ENCODE results near the gene ZDHHC11.

DNA sequence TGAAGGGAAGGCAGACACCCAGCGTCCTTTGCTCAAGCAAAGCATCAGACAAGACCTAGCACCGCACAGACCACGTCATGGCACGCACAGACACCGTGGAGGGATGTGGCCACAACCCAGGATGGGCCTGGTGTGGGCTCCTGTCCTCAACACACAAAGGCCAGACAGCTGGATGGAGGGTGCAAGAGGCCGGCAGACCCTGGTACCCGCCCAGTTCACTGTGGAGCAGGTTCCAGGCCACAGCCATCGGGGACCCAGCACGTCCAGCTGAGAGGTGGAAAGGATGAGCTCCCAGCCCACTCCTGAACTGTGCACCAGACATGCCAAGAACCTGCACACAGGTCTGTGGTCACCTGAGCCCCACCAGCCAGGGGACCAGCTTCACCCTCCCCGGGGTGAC lies 15.0 kb upstream of the ZDHHC11 start:
- TF ChIP-seq TAF1 (IDR thresholded peaks at IDR 0.05; ENCODE audit: borderline replicate concordance, insufficient read depth, low read length) (no peak), POLR2AphosphoS5 (IDR thresholded peaks at IDR 0.05; ENCODE audit: low read depth, low read length) (no peak)
- TF ChIP-seq, protein P1, sequence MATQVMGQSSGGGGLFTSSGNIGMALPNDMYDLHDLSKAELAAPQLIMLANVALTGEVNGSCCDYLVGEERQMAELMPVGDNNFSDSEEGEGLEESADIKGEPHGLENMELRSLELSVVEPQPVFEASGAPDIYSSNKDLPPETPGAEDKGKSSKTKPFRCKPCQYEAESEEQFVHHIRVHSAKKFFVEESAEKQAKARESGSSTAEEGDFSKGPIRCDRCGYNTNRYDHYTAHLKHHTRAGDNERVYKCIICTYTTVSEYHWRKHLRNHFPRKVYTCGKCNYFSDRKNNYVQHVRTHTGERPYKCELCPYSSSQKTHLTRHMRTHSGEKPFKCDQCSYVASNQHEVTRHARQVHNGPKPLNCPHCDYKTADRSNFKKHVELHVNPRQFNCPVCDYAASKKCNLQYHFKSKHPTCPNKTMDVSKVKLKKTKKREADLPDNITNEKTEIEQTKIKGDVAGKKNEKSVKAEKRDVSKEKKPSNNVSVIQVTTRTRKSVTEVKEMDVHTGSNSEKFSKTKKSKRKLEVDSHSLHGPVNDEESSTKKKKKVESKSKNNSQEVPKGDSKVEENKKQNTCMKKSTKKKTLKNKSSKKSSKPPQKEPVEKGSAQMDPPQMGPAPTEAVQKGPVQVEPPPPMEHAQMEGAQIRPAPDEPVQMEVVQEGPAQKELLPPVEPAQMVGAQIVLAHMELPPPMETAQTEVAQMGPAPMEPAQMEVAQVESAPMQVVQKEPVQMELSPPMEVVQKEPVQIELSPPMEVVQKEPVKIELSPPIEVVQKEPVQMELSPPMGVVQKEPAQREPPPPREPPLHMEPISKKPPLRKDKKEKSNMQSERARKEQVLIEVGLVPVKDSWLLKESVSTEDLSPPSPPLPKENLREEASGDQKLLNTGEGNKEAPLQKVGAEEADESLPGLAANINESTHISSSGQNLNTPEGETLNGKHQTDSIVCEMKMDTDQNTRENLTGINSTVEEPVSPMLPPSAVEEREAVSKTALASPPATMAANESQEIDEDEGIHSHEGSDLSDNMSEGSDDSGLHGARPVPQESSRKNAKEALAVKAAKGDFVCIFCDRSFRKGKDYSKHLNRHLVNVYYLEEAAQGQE (IDR thresholded peaks at IDR 0.05; ENCODE audit: insufficient read depth in 1 of 2, low read depth in 2 of 2, low read length in 2 of 2): no peak
